GM21825 (cell line): ENCODE measurements around the gene CD160.
A peak's percentile ranks its signal among the peaks of the same experiment; 100 is the strongest.
"Not testable (repeated sequence)": the region's sequence is repeated elsewhere in the genome, so short reads cannot be mapped to it uniquely, and the experiment has no call there.

Source experiments
- ATAC-seq: cut with Tn5 transposase; IDR thresholded peaks from one replicate; pipeline ENCODE4 v1.9.1; 2021; ENCODE audit warnings: mild to moderate bottlenecking, moderate library complexity; ENCODE audit not compliant: unreplicated experiment

The CD160 gene, protein sequence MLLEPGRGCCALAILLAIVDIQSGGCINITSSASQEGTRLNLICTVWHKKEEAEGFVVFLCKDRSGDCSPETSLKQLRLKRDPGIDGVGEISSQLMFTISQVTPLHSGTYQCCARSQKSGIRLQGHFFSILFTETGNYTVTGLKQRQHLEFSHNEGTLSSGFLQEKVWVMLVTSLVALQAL

DNA sequence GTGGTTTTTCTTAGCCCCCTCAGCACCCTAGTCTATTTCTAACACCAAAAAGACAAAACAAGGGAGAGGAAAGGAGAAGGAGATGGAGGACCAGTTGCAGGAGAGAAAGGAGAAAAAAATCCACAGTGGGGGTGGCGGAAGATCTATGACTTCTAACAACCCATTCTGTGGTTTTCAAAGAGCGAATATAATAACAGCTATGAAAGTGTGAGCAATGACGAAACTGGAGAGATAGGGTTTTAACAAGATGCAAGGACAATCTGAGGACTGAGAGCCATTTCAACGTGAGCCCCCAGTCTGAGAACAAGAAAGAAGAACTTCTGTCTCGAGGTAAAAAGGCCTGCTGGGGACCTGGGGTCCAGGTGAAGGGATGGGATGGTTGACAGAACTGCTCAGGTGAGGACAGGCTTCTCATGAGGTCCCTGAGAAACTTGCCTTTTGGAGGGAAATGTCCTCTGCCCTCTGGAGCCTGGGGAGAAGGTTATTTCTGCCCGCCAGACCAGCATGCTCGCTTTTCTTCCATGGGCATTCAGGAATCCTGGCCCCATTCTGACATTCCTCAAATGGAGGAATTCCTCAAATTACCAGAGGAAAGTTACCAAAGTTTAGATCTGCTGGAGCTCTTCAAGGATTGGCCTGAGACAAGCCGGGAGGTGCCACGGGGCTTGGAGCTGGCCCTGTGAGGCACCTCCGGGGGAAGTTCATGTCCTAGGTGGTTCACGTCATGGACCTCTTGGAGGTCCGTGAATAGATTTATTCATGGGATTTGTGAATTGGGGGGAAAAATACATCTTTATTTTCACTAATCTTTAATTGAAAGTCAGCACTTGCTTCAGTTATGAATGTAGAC, at the start of gene CD160:
Gene CD160 (plus strand): TSS at position 270 of the 850 bp plus-strand sequence. CDS start 8,829 bp downstream, outside the sequence.
- ATAC-seq: no peak

DNA sequence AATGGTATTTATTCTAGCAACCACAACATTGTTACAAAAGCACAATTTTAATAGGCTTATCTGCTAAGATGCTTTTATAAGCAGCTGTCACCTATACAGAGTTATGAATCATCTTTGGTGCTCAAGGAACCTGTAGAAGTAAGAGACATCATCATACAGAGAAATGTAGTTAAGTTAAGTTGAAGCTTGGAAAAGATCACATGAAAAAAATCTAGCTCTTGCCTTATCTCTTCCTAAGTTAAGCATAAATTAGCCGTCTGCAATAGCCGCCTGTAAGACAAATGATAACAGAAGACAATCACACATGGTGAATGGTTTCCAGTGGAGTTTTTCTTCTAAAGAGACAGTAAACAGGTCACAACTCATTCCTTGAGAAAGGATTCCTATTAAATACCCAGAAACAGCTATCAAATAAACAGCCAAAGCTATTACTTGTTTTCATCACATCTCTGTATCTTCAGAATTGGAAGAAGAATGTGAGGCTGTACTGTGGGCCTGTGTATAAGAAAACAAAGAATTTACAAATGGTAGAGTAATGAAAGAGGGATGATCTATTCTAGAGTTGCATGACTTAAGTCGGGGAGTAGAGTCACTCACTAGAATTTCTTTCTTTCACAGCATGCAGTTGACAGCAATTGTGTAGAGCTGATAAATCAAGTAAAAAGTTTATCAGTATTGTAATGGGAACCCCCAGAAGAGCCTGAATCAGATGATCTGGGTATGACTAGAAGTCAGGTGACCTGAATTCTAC, 48.1 kb upstream of the CD160 start:
- not testable (repeated sequence) for ATAC-seq

DNA sequence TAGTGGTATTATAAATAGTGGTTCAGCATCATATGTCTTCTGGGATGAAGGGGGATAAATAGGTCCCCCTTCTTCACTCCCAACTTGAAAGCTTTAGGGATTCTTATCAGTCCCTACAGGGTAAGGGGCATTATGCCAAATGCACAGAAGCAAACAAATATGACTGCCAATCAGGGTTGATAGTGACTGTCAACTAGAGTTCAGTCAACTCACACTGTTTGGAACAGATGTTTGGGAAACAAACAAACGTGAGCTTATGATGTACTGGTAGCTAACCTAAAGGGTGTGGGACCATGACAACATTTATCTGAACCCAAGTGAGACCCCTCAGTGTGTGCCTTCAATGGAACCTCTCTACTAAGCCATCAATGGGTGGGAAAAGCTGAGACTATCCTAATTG, 46.1 kb upstream of the CD160 start:
- ATAC-seq: not testable (repeated sequence)

DNA sequence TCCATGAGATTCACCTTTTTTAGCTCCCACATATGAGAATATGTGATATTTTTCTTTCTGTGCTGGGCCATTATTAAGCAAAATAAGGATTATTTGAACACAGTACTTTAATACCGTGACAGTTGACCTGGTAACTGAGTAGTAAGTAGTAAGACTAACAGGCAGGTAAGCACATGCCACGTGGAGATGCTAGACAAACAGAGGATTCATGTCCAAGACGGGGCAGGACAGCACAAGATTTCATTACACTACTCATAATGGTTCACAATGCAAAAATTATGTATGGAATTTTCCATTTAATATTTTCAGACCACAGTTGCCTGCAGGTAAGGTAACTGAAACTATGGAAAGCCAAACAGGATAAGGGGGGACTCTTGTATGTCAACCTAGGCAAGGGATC, 34.4 kb upstream of the CD160 start:
- ATAC-seq: not testable (repeated sequence)

DNA sequence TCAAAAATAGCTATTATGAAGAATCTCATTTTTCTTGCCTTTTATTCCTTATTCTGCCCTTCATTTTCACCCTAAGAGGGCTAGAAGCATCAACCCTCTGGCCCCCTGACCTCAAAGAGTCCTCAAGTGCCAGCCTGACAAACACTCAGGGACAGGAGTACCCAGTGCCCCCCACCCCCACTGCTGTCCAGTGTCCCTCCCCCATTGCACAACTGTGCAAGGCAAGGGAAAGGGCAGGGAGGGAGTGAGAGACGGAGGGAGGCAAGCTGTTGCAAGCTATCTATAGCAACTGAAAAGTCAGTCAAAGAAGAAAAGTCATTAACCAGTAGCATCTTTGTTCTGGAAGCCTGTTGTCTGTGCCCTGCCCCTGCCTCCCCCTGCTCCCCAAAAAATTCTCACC, 33.2 kb upstream of the CD160 start:
- ATAC-seq: not testable (repeated sequence)

DNA sequence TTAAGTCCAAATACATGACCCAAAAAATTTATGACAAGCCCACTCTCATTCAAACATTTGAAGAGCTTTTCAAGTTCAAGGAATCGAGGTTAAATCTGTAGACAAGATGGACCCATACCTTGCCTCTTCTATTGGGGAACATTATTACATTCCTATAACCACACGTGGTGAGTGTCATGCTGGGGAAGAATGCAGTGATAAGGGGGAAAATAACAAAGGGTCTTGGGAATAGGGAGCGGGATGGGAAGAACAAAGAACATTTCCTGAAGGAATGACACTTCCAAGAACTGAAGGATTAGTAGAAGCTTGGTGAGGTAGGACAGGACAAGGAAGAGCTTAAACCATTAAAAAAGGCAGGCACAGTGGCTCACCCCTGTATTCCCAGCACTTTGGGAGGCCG, 31.0 kb upstream of the CD160 start:
- no peak for ATAC-seq

DNA sequence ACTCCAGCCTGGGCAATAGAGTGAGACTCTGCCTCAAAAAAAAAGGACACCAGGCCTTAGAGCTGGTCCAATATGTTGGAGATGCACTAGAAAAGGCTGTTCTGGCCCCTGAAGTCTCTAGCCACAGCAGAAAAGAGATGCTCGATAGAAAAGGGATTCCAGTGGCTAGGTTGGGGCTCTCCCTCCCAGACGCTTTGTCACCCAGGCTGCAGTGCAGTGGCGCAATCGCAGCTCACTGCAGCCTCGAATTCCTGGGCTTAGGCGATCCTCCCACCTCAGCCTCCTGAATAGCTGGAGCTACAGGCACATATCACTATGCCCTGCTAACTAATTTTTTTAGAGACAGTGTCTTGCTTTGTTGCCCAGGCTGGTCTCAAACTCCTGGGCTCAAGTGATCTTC, 30.4 kb upstream of the CD160 start:
- no peak for ATAC-seq

DNA sequence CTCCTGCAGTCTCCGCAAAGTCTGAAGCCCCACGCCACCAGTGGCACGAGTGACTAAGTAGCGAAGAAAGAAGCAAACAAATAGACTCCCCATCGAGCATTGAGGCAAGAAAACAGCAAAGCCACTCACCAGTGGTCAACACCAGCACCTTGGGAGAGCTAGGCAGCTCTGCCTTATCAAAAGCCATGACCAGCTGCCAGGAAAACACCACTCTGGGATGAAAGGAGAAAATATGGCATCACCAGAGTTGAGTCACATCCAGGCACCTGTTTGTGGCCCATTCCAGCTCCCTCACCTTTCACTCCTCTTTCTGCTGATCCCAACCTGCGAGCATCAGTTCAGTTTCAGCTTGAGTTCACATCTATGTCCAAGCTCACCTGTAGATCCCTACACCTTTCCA, 29.4 kb upstream of the CD160 start:
- ATAC-seq: no peak

DNA sequence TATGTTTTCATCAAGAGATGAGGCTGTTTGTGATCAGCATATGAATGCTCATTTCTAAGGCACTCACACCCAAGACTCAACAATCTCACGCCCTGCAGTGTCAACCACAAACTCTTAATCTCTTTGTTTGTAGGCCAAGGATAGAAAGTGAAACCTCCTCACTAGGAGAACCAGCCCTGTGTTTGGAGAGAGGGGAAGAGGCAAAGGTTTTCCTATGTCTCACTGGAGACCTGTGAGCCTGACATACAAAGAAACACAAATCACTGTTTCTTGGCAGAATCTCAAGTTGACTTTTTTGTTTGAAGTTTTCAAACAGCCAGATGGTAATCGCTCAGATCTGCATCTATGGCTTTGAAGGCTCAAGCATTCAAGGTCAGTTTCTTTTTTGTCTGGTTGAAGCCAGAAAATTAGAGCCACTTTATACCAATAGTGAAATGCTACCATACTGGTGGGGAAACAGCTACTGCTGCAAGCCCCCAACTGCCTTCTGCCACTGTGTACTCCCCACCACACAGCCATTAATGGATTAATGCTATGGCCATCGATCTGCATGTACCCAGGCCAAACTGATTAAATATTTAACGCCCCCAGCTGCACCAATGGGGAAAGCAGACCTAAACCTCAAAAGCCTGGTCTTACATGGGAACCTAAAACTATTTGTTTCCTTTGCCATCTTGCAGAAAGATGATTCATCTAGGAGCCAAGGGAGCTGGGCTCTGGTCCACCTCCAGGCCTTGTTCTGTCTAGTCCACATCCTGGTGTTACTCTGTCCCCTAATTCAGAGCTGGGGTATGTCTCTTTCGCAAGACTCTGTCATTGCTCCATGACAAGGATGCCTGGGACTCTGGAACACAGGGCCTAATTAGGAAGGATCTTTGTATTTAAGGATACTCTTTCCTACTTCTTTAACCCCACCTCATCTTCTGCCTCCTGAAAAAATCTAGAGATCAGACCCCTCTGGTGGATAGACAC, 28.4 kb upstream of the CD160 start:
- peak; percentile 80 for ATAC-seq

DNA sequence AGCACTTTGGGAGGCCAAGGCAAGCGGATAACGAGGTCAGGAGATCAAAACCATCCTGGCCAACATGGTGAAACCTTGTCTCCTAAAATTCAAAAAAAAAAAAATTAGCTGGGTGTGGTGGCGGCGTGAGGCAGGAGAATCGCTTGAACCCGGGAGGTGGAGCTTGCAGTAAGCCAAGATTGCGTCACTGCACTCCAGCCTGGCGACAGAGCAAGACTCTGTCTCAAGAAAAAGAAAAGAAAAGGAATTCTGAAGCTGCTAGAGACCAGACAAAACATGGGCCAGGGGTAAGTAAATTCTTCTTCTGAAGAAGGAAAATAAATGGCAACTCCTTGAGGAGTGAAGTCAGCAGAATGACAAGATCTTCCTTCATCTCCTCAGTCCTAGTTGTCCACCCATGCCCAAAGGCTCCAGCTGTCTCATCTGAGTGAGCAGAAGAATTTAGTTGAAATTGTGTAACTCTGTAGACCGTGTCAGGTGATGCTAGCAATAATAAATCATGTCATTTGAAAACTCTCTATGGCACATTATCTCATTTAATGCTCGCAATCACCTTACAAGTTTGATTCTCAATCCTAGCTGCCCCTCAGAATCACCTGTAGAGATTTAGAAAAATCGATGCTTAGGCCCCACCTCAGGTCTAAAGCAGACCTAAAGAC, 26.4 kb upstream of the CD160 start:
- no peak for ATAC-seq

DNA sequence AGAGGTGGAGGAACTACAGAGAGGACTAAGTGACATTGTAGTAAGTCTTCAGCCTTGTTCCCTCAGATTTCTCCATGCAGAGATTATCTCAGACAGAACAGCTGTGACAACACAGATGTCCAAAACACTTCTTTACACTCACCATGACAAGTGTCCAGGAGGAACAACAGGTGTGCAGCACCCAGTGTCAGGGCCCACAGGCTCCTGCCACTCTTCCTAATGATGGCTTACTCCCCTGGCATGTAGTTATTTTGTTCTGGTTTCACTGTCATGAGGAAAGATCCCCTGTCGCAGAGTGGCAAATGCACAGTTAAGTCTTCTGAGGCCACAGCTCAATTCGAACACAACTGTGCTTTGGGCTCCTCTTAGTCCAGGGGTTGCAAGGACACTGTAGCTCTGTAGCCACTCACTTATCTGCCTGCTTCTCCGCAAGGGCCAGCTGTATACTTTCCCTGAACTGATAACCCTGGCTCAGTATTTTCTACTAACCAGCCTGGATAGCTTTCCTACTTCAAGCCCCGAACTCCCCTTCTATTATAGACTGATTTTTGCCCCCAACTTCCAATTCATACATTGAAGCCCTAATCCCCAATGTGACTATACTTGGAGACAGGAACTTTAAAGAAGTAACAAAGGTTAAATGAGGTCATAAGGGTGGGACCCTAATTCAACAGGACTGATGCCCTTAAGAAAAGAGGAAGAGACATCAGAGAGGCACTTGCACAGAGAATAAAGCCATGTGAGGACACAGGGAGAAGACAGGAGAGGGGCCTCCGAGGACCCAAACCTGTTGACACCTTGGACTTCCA, 23.3 kb upstream of the CD160 start:
- ATAC-seq: no peak

DNA sequence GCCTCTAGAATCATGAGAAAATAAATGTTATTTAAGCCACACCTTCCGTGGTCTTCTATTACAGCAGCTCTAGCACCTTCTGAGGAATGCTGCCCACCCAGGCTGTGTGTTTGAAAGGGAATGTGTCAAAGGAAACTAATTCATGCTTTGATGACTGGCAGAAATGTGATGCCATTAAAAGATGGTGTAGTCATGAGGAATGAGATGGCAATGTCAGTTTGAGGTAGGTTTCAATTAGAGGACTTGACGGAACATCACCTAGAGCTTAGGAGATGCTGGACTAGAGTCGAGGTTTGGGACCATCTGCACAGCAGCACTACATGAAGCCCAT, 22.7 kb upstream of the CD160 start:
- ATAC-seq: no peak

DNA sequence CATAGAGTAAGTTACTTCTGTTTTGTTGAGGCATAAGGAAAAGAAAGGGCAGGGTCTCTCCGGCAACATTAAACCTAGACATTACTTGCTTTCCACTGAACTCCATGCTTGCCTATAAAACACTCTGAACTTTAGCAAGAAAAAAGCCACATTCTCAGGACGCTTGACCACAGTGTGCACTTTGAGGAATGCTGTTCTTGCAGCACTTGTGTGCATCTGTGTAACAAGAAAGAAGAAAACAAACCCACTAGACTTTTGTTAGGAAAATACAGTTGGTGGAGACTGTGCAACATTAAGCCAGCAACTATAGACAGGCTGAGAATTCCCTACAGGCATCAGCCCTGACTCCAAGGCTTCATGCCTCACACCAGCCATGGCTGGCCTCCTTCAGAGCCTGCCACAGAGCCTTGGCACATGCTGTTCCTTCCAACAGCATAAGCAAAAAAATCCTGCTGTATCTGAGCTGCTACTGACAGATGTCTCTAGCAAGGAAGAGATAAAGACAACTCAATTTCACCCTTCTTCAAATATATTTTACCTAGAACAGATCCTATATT, 17.9 kb upstream of the CD160 start:
- no peak for ATAC-seq

DNA sequence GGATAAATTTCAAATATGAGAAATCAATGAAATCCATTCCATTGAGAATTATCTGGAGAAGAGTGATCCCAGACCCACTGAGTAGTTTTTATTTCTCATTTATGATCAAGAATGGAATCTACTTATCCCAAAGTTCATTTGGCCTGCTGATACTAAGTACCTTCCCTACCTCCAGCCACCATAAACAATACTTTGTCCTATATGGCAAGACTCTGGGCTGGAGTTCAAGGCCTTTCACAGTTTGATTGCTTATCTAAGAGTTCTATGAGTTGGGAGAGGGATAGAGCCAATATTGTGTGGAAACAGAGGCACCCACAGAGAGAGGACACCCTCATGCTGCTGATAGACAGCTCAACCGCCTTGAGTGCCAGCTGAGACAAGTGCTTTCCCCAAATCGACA, 17.2 kb upstream of the CD160 start:
- no peak for ATAC-seq

DNA sequence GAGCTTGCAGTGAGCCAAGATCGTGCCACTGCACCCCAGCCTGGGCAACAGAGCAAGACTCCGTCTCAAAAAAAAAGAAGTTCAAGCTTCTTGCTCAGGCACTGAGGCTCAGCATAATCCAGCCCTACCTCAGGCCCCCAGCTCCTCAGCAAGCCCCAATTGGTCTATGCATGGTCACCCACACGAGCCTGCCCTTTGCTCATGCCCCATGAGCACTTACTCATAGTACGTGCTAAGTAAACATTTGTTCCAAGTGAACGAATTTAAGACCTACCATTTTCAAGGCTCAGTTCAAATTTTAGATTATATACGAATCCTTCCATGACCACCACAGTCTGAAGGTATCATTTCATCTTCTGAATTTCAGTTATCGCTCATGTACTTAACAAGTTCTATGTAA, 16.5 kb upstream of the CD160 start:
- ATAC-seq: no peak

DNA sequence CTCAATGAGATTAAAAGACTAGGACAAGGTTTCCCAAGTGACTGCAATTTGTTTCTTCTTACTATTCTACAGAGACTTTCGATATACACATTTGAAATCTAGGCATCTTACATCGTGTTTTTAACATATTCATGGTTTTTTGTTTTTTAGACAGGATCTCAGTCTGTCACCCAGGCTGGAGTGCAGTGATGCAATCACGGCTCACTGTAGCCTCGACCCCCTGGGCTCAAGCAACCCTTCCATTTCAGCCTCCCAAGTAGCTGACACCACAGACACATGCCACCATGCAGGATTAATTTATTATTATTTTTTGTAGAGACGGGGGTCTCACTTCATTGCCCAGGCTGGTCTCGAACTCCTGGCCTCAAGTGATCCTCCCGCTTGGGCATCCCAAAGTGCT, 13.7 kb upstream of the CD160 start:
- no peak for ATAC-seq

DNA sequence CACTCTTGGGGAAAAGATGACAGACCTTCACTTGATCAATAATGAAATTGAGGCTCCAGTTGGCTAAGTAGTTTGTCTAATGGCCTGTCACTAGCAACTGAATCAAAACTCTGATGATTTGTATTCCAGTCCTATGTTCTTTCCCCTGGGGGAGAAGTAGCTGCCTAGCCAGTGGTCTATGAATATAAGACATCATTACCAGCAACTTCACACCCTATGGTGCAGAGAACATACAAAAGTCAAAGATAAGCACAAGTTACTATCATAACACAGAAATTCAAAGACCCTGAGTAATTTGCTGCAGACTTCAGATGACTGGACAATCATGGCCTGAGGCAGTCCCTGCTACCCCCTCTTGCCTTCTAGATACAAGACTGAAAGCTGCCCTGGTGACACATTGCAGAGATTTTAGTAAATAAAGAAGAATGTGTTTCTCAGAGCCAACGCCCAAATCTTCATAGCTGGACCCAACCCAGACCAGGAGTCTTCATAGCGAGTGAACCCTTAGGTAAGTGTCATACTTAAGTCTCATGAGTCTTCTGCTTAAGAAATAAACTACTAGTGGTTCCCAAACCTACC, 13.1 kb upstream of the CD160 start:
- no peak for ATAC-seq

DNA sequence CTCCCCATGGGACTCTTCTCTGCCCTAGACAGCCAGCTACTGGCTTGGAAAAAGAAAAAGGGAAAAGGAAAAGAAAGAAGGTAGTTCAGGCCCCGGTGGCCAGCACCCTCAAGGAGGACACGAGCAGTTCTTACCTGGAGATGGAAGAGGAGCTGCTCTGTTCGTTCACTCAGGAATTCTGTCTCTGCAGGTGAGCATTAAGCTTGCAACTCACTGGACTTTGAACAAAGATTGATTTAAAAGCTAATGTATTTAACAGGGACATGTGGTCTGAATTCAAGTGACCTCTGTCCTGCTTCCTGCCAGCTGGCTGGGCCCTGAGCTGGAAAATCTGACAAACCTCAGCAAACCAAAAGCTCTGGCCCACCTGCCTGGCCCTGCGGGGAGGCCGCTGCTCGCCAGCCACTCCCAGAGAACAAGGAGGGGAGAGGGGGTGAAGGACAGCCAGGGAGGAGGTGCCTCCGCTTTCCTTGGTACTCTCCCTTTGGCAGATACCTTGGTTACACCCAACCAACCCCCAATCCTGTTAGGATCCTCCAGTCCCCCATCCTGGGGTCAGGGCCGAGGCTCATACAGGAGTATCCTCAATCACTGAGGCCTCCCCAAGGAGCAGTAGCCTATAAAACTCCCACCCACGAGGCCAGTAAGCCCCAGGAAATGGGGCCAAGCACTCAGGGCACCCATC, 12.0 kb upstream of the CD160 start, which contains the start of gene PDZK1:
Gene PDZK1 (minus strand): TSS at position 186 of the 685 bp plus-strand sequence. CDS start 19,347 bp downstream, outside the sequence.
- no peak for ATAC-seq
